Activated CD4-positive, alpha-beta memory T cell treated with anti-CD3 and anti-CD28 coated beads for 36 hours (primary cell): ENCODE measurements around the gene FGGY. TPM values are rescaled to one million over a fixed set of nuclear protein-coding genes. Genes with fewer than 3 reads are reported as not detected.

ENCODE experiments used
- CTCF ChIA-PET: fragments of 350-600 bp; sonication (Branson Sonifier 250); formaldehyde crosslinking; loops from one replicate; lab custom pipeline; 2021; ENCODE audit warnings: antibody characterized with exemption, inconsistent platforms; lab: Charles Lee
- POLR2A ChIA-PET: fragments of 350-600 bp; sonication (Branson Sonifier 250); formaldehyde crosslinking; loops from one replicate; lab custom pipeline; 2021; ENCODE audit warnings: antibody characterized with exemption; lab: Charles Lee
- DNase-seq: peaks from one replicate; pipeline ENCODE4 v3.0.0-alpha.2; 2020
- H3K27ac Mint-ChIP-seq: one replicate; pipeline ENCODE4 v1.8.0; 2021; ENCODE audit warnings: mixed read lengths
- H3K27me3 Mint-ChIP-seq: one replicate; pipeline ENCODE4 v1.8.0; 2021; ENCODE audit warnings: mixed read lengths
- H3K36me3 Mint-ChIP-seq: one replicate; pipeline ENCODE4 v1.8.0; 2021; ENCODE audit warnings: mixed read lengths
- H3K4me1 Mint-ChIP-seq: one replicate; pipeline ENCODE4 v1.8.0; 2021; ENCODE audit warnings: low read depth, mixed read lengths
- H3K4me3 Mint-ChIP-seq: one replicate; pipeline ENCODE4 v1.8.0; 2021; ENCODE audit warnings: mild to moderate bottlenecking, mixed read lengths
- H3K9me3 Mint-ChIP-seq: one replicate; pipeline ENCODE4 v1.8.0; 2021; ENCODE audit warnings: mixed read lengths
- intact Hi-C: fragments of 100-400 bp; cut with micrococcal nuclease; formaldehyde crosslinking; loops from one replicate; pipeline ENCODE4 v1.15.1; 2023
- total RNA-seq, 2 experiments: library from RNA; stranded (reverse); gene quantifications; one replicate each; pipeline ENCODE4 v1.2.3, GENCODE V29; 2021

The FGGY gene
- total RNA-seq, 2 experiments from 2014 or later, result 10.2 TPM

DNA sequence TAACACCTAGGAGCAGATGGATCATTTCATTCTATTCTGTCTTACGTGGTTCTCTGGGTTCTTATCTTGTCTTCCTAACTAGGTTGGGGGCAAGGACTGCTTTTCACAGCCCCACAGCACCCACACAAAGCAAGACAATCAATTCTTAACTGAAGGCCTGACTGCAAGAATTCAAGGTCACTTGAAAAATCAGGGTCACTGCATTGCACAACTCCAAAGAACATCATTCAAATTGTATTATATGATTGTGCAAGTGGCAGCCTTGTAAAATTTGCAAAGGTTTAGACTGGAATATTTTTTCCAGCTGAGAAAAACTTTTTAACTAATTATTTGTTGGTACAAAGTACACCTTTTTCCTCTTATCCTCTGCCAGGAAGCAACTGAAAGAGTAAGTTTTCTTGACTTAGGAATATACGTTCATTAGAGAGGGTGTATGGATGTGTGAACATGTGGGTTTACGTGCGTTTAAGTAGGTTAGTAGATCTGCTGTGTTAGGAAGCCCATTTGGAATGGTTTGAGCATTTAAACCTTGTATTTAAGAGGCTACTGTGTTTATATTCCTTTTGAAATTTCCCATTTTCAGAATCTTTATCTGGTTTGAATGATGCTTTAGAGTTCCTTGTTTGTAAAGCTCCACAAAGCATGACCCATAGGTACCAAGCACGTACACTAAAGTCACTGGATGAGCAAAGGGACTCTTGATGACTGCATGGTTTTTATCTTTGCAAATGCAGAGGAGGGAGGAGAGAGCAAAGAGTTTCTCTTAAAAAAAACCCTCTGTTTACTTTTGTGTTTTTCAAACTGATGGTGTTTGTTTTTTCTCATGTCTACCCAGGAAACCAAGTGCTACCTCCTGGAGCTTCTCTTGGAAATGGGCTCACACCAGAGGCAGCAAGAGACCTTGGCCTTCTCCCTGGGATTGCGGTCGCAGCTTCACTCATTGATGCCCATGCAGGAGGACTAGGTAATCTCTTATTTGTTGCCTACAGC, 214.9 kb downstream of the FGGY start:
- Mint-ChIP-seq H3K27me3 (no peaks in the 10 kb centered on the region), H3K4me1 (no peaks in the 10 kb centered on the region), H3K36me3 (no peaks in the 10 kb centered on the region), H3K9me3 (no peaks in the 10 kb centered on the region), H3K27ac (no peak overlapping the region), H3K4me3 (no peak overlapping the region)
- DNase-seq, result no peak
- POLR2A ChIA-PET, result no interaction called here
- CTCF ChIA-PET, result no interaction called here
- intact Hi-C loops, result no loop called here

DNA sequence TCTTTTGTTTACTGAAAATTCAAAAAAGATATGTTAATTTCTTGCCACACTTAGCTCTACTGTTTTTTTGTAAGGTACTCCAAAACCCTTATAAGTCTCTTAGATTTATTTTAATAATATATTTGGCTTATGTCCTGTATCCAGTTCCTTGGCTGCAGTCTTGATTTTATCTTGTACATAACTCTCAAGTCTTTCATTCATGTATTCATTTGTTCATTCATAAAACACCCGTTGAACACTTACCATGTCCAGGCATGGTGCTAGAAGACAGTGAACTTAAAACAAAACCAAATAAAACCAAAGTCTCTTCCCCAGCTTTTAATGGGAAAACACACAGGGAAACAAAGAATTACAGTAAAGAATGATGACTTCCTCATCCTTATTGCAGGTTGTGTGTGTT, 215.8 kb downstream of the FGGY start:
- ChIA-PET CTCF (no interaction called here), POLR2A (no interaction called here)
- no peak for DNase-seq
- Mint-ChIP-seq H3K4me1 (no peaks in the 10 kb centered on the region), H3K27me3 (no peaks in the 10 kb centered on the region), H3K9me3 (no peaks in the 10 kb centered on the region), H3K4me3 (no peak overlapping the region), H3K27ac (no peak overlapping the region), H3K36me3 (no peaks in the 10 kb centered on the region)
- intact Hi-C loops, result no loop called here

DNA sequence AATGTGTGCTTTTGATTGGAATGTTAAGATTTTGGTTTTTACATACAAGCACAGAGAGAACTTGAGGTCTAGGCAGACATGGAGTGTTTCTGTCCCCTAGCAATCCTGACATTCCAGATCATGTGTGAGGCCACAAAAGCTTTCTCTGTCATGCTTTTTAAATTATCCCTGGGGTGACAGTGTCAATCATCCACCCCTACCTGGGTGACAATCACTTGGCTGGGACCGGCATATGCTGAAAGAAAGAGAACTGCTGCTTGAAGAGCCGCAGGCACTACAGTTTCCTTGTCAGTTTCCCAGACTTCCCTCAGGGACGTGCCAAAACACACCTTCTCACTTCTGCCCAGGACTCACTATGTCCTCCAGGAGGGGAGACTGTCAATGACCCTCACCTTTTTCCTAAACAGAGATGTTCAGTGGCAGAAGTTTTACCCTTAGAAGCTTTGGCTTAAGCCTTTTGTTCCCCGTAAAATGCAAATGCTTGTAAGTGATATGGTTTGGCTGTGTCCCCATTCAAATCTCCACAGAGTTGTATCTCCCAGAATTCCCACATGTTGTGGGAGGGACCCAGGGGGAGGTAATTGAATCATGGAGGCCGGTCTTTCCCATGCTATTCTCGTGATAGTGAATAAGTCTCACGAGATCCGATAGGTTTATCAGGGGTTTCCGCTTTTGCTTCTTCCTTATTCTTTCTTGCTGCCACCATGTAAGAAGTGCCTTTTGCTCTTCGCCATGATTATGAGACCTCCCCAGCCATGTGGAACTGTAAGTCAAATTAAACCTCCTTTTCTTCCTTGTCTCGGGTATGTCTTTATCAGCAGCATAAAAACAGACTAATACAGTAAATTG, 217.4 kb downstream of the FGGY start:
- H3K36me3 Mint-ChIP-seq, result no peaks in the 10 kb centered on the region
- no peaks in the 10 kb centered on the region for H3K27me3 Mint-ChIP-seq
- H3K27ac Mint-ChIP-seq, result no peak overlapping the region
- no peaks in the 10 kb centered on the region for H3K4me1 Mint-ChIP-seq
- no peaks in the 10 kb centered on the region for H3K9me3 Mint-ChIP-seq
- POLR2A ChIA-PET, result no interaction called here
- no peak for DNase-seq
- CTCF ChIA-PET, result no interaction called here
- intact Hi-C loops, result no loop called here
- H3K4me3 Mint-ChIP-seq, result no peak overlapping the region

DNA sequence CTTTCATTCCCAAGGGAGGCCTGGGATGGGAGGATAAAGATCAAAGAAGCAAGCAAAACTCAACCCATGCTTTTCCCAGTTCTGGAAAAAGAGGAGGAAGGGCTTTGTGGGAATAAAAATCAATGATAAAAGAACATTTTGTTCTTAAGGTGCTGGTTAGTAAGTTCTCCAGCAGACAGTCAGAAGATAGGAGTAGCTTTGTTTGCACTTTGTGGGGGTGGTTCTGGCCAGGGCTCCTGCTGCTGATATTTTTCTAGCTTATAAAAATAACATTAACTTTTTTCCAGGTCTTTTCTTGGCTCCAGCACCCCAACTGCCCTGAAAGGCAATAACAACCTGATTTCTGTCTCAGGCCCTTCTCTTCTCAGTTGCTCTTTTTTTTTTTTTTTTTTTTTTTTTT, 220.0 kb downstream of the FGGY start:
- Mint-ChIP-seq H3K4me3 (no peak overlapping the region), H3K27me3 (no peaks in the 10 kb centered on the region), H3K27ac (no peak overlapping the region), H3K4me1 (no peaks in the 10 kb centered on the region), H3K36me3 (no peaks in the 10 kb centered on the region), H3K9me3 (no peaks in the 10 kb centered on the region)
- no peak for DNase-seq
- ChIA-PET CTCF (no interaction called here), POLR2A (no interaction called here)
- intact Hi-C loops, result no loop called here

DNA sequence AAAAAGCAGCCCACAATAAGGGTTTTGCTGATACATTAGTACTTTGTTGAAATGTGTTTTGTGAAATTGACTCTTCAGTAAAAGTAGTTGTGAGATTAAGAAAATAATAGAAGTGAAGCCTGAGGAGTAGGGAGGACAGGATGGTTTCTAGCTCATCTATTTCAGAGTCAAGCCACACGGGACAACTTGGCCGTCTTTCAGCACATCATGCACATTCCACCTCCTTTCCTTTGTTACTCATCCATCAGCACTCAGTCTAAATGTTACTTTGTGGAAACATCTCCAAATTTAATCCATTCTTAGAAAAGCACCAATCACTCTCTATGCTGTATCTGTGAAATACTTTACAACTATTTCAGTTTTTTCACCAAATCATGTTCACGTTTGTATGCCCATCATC, 223.3 kb downstream of the FGGY start:
- Mint-ChIP-seq H3K4me1 (no peaks in the 10 kb centered on the region), H3K4me3 (no peak overlapping the region), H3K9me3 (no peaks in the 10 kb centered on the region), H3K27ac (no peak overlapping the region), H3K27me3 (no peaks in the 10 kb centered on the region), H3K36me3 (no peaks in the 10 kb centered on the region)
- DNase-seq, result no peak
- POLR2A ChIA-PET, result no interaction called here
- intact Hi-C loops, result no loop called here
- CTCF ChIA-PET, result no interaction called here

DNA sequence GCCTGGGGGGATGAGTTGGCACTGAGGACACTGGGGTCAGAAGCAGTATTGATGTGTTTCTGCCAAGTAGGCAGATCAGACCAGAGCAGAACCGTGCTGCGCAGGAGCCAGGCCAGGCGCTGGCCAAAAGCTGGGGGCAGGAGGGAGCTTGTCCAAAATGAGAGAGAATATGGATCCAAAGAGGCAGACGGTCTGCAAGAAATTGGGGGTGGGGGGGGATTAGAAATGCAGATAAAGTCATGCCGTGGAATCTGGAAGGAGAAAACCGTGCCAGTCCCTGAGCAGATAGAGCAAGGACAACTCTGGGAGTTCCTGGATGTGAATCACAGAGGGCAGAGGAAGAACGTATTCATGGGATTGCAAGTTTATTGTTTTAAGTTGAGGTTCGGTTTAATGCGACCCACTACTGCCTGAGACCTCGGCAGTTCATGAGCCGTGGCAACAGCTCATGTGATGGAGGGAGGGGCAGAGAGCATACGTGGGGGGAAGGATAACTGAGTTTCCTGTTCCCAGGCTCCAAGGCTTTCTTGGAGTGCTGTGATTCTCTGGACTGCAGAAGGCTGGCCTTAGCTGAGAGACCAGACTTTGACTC, 224.0 kb downstream of the FGGY start:
- H3K4me3 Mint-ChIP-seq, result no peak overlapping the region
- no peak overlapping the region for H3K27ac Mint-ChIP-seq
- ChIA-PET POLR2A (no interaction called here), CTCF (no interaction called here)
- no peak for DNase-seq
- intact Hi-C loops, result no loop called here
- H3K27me3 Mint-ChIP-seq, result no peaks in the 10 kb centered on the region
- no peaks in the 10 kb centered on the region for H3K9me3 Mint-ChIP-seq
- no peaks in the 10 kb centered on the region for H3K4me1 Mint-ChIP-seq
- no peaks in the 10 kb centered on the region for H3K36me3 Mint-ChIP-seq

DNA sequence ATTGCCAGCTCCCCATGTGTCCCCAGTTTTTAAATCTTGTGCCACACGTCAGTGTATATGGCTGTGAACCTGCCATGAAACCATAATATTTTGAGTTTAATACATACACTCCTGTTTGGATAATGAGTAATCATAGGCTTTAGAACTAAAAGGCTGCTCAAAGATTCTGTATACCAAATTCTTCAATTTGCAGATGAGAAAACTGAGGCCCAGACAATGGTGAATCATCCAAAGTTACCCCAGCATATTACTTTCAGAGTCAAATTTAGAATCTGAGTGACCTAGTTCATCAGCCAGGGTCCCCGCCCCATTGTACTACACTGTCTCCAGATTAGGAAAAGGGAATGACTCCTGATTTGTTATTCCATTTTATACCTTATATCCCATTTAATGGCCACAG, 224.6 kb downstream of the FGGY start:
- H3K27ac Mint-ChIP-seq, result no peak overlapping the region
- no peaks in the 10 kb centered on the region for H3K36me3 Mint-ChIP-seq
- no peaks in the 10 kb centered on the region for H3K9me3 Mint-ChIP-seq
- no peak overlapping the region for H3K4me3 Mint-ChIP-seq
- H3K27me3 Mint-ChIP-seq, result no peaks in the 10 kb centered on the region
- no peaks in the 10 kb centered on the region for H3K4me1 Mint-ChIP-seq
- intact Hi-C loops, result no loop called here
- POLR2A ChIA-PET, result no interaction called here
- CTCF ChIA-PET, result no interaction called here
- DNase-seq, result no peak

DNA sequence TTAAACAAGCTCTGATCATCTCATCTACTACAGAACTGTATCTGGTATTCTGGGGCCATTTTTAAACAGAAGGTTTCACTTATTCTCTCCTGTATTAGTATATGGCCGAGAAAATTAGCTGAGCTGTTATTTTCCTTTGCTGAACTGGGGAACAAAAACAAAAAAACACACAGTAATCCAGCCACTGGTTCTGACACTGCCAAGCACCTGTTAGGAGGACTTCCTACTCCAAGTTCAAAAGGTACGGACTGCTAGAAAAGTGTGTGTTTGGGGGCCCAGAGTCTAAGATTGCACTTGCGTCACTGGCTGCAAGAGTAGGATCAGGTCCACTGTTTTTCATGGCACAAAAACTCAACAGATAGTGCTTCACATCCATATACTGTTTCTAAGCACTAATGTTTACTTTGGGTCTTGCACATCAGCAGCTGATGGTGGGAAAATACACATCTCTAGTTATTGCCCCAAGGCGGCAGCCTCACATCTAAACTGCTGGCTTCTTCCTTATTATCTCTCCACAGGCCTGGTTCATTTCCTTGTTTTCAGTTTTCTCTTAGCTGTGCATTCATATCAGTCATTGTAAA, 226.1 kb downstream of the FGGY start:
- Mint-ChIP-seq H3K36me3 (no peaks in the 10 kb centered on the region), H3K4me3 (no peak overlapping the region), H3K4me1 (no peaks in the 10 kb centered on the region), H3K27me3 (no peaks in the 10 kb centered on the region), H3K9me3 (no peaks in the 10 kb centered on the region), H3K27ac (no peak overlapping the region)
- intact Hi-C loops, result no loop called here
- ChIA-PET CTCF (no interaction called here), POLR2A (no interaction called here)
- no peak for DNase-seq

DNA sequence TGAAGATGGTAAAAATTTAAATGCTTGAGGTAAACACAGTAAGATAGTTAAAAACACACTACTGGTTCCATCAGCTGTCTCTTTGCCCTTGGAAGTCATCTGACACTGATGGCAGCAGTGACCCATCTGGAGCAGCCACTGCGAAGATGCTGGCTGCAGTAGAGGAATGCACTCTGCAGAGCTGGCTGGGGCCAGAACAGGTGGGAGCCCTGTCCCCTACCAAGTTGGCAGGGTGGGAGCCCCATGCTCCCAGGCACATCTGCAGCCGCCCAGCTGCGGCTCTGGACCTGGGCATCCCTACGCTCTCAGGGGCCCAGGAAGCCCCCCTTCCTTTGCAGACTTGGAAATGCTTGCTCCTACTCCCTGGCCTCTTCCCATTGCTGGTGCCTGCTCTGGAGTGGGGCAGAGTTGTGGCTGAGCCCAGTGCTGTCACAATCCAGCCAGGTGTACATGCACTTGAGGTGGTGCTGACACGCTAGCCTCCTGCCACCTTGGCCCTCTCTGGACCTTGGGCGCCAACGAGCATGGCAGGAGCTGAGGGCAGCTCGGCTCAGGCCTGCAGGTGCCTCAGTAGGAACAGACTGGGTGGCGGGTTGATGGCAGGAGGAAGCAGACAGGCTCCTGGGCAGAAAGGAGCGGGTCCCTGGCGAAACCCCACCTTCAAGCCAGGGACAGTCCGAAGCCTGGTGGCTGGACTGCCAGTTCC, 227.0 kb downstream of the FGGY start:
- no peak overlapping the region for H3K27ac Mint-ChIP-seq
- DNase-seq, result no peak
- POLR2A ChIA-PET, result no interaction called here
- intact Hi-C loops, result no loop called here
- CTCF ChIA-PET, result no interaction called here
- no peaks in the 10 kb centered on the region for H3K4me1 Mint-ChIP-seq
- no peaks in the 10 kb centered on the region for H3K9me3 Mint-ChIP-seq
- no peaks in the 10 kb centered on the region for H3K27me3 Mint-ChIP-seq
- no peaks in the 10 kb centered on the region for H3K36me3 Mint-ChIP-seq
- no peak overlapping the region for H3K4me3 Mint-ChIP-seq

DNA sequence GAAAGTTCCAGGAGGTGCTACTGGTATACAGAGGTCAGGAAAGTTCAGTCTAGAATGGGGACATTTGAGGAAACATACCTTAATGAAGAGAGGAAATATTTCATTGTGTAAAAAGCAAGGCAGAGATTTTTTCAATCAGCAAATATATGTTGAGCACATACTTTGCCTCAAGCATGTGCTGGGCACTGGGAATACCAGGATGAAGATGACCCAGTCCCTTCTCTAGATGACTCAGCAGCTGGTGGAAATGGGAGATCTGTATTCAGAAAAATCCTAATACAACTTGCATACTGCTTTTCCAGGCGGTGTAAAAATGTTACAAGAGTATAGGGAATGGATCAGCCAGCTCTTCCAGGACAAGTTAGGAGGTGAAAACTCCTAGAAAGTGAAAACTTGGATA, 229.3 kb downstream of the FGGY start:
- POLR2A ChIA-PET, result no interaction called here
- no peaks in the 10 kb centered on the region for H3K27me3 Mint-ChIP-seq
- no peaks in the 10 kb centered on the region for H3K9me3 Mint-ChIP-seq
- intact Hi-C loops, result no loop called here
- H3K27ac Mint-ChIP-seq, result no peak overlapping the region
- no peak overlapping the region for H3K4me3 Mint-ChIP-seq
- no peaks in the 10 kb centered on the region for H3K4me1 Mint-ChIP-seq
- CTCF ChIA-PET, result no interaction called here
- H3K36me3 Mint-ChIP-seq, result no peaks in the 10 kb centered on the region
- DNase-seq, result no peak

DNA sequence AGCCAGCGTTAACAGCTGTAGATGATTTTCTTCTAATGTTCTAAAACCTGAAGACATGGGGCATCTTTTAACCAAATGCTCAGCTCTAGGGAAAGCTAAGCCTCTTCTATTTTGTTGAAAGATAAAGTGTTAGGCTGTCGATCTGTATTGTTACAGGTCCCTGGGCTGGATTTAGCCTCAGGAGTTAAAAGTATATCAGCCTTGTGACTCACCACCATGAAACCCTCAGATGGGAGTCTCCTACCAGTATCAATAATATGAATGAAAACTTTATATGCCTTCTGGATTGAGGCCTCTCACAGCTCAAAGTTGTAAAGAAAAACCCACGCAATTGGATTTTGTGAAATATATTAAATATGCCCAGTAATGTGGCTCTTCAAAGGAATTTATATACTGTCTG, 231.6 kb downstream of the FGGY start:
- intact Hi-C loops, result no loop called here
- DNase-seq, result no peak
- Mint-ChIP-seq H3K4me3 (no peak overlapping the region), H3K27me3 (no peaks in the 10 kb centered on the region), H3K9me3 (no peaks in the 10 kb centered on the region), H3K36me3 (no peaks in the 10 kb centered on the region), H3K27ac (no peak overlapping the region), H3K4me1 (no peaks in the 10 kb centered on the region)
- CTCF ChIA-PET, result no interaction called here
- POLR2A ChIA-PET, result no interaction called here

DNA sequence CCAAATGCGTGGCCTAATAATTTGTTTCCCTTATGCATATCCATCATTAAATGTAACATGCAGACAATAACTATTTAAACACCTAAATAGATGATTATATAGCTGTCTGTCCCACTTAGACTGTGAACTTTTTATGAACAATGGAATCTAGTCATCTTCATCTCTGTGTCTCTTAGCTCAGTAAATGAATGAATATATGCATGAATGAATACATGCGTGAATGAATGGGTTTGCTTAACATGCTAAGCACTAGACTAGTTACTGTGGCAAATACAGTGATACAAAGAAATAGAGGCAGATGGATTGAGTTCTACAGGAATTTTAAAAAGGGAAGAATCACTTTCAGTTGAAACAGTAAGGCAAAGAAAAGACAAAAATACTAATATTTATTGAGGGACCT, 232.0 kb downstream of the FGGY start:
- ChIA-PET CTCF (no interaction called here), POLR2A (no interaction called here)
- intact Hi-C loops, result no loop called here
- Mint-ChIP-seq H3K4me3 (no peak overlapping the region), H3K27me3 (no peaks in the 10 kb centered on the region), H3K27ac (no peak overlapping the region), H3K9me3 (no peaks in the 10 kb centered on the region), H3K4me1 (no peaks in the 10 kb centered on the region), H3K36me3 (no peaks in the 10 kb centered on the region)
- DNase-seq, result no peak
